Suprapubic skin (tissue), 4 donors: ENCODE measurements around the gene FOXF1. TPM values are rescaled to one million over a fixed set of nuclear protein-coding genes. Genes with fewer than 3 reads are reported as not detected.

Experiments
- DNase-seq, 2 donors: peaks; one replicate each; pipeline ENCODE4 v3.0.0-alpha.2; 2019; ENCODE audit warnings: low spot score in 2 of 2
- H3K27ac ChIP-seq: fragments of 200-600 bp; sonication (generic); one replicate; pipeline ENCODE4 v1.5.1; 2019
- H3K27me3 ChIP-seq: fragments of 200-600 bp; sonication (generic); one replicate; pipeline ENCODE4 v1.5.1; 2019
- H3K36me3 ChIP-seq: fragments of 200-600 bp; sonication (generic); one replicate; pipeline ENCODE4 v1.5.1; 2019
- H3K4me1 ChIP-seq: fragments of 200-600 bp; sonication (generic); one replicate; pipeline ENCODE4 v1.5.1; 2019
- H3K4me3 ChIP-seq: fragments of 200-600 bp; sonication (generic); one replicate; pipeline ENCODE4 v1.5.1; 2019; ENCODE audit warnings: mild to moderate bottlenecking
- H3K9me3 ChIP-seq: fragments of 200-600 bp; sonication (generic); one replicate; pipeline ENCODE4 v1.5.1; 2019
- CTCF ChIP-seq, 2 donors: fragments of 200-600 bp in 1 of 2; fragments of 450-650 bp in 1 of 2; sonication (generic) in 1 of 2; IDR thresholded peaks; one replicate each; pipeline ENCODE4 v1.5.1; 2016 to 2019; ENCODE audit warnings: antibody characterized with exemption in 2 of 2, mild to moderate bottlenecking in 1 of 2, moderate library complexity in 1 of 2
- EP300 ChIP-seq: sonication (generic); formaldehyde crosslinking; IDR thresholded peaks from one replicate; pipeline ENCODE4 v1.6.1; 2017; ENCODE audit warnings: antibody characterized with exemption
- POLR2A ChIP-seq, 2 donors: fragments of 450-650 bp; IDR thresholded peaks; one replicate each; pipeline ENCODE4 v1.6.1; 2017; ENCODE audit warnings: antibody characterized with exemption in 2 of 2, mild to moderate bottlenecking in 2 of 2, moderate library complexity in 2 of 2
- POLR2AphosphoS5 ChIP-seq, 3 donors: sonication (generic); formaldehyde crosslinking; IDR thresholded peaks; one replicate each; pipeline ENCODE4 v1.6.1; 2017; ENCODE audit warnings: antibody characterized with exemption in 3 of 3
- WGBS: methylation state at CpG from one replicate; pipeline ENCODE4 v1.1.5; 2018; 5-methylcytosine and 5-hydroxymethylcytosine counted together
- total RNA-seq, 4 donors: library from RNA; depleted of rRNA; stranded (reverse); fragments of >200 nt; gene quantifications; one replicate each; pipeline ENCODE4 v1.1.0, GENCODE V29; 2016

The FOXF1 gene
- total RNA-seq, 4 donors from 2014 or later, result 0.11 to 0.59 (median 0.21) TPM; not detected in 1

GRCh38 chr16:86515777-86516622, 5.7 kb downstream of the FOXF1 start:
- Histone ChIP-seq H3K27ac (no peak overlapping the region), H3K27me3 (peaks cover 97% of the 10 kb centered on the region), H3K9me3 (no peaks in the 10 kb centered on the region), H3K36me3 (no peaks in the 10 kb centered on the region), H3K4me3 (no peak overlapping the region), H3K4me1 (peaks cover 27% of the 10 kb centered on the region)
- DNase-seq, result no peak
- 24% methylated on average over 31 of the region's 64 CpGs for WGBS
- no peak for TF ChIP-seq POLR2A (IDR thresholded peaks at IDR 0.05)
- TF ChIP-seq CTCF (IDR thresholded peaks at IDR 0.05), result no peak
- no peak for TF ChIP-seq POLR2AphosphoS5 (IDR thresholded peaks at IDR 0.05)
- TF ChIP-seq EP300, result no peak

DNA sequence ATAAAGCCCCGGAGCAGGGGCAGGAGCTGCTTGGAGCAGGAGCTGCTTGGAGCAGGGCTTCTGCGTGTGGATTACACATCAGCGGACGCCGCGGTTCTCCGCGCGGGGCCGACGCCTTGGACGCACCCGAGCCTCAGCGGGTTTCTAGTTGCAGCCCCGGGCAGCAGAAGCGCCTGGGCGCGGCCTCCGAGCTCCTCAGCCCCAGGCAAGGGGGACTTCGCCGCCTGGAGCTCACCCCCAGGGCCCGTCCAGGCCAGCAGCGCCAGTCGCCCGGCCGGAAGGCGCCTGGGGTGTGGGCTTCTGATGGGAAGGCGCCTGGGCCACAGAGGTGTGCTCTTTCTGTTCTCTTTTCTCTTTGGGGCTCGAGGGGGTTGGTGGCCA, 6.3 kb downstream of the FOXF1 start:
- H3K9me3 ChIP-seq, result no peaks in the 10 kb centered on the region
- DNase-seq, result no peak
- H3K36me3 ChIP-seq, result no peaks in the 10 kb centered on the region
- H3K4me1 ChIP-seq, result peaks cover 21% of the 10 kb centered on the region
- TF ChIP-seq EP300 (no peak), CTCF (IDR thresholded peaks at IDR 0.05) (no peak), POLR2AphosphoS5 (IDR thresholded peaks at IDR 0.05) (no peak), POLR2A (IDR thresholded peaks at IDR 0.05) (no peak)
- WGBS, result 22% methylated on average over 3 of the region's 29 CpGs
- H3K27ac ChIP-seq, result no peak overlapping the region
- H3K27me3 ChIP-seq, result peaks cover 97% of the 10 kb centered on the region
- no peak overlapping the region for H3K4me3 ChIP-seq

DNA sequence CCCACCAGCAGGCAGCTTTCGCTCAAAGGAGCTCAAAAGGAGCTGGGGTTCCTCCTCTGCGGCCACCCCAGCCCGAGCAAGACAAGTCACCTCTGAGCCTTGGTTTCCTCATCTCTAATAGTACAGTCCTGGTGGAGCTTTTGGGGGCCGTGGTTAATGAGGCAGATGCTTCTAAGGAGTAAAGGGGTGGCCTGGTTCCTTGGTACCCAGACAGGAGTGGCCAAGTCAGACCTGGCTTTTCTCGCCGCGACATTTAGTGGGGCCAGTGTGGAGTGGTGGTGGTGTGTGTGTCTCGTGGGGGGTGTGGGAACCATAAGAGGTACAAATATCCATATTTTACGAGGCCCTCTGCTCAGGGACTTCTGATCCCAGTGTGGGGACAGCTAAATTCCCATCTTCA, 6.7 kb downstream of the FOXF1 start:
- 46% methylated on average over 6 of the region's 9 CpGs for WGBS
- H3K4me3 ChIP-seq, result no peak overlapping the region
- no peak for TF ChIP-seq POLR2AphosphoS5 (IDR thresholded peaks at IDR 0.05)
- no peak for TF ChIP-seq POLR2A (IDR thresholded peaks at IDR 0.05)
- no peak for TF ChIP-seq CTCF (IDR thresholded peaks at IDR 0.05)
- TF ChIP-seq EP300, result no peak
- no peak overlapping the region for H3K27ac ChIP-seq
- no peaks in the 10 kb centered on the region for H3K9me3 ChIP-seq
- DNase-seq, result no peak
- peaks cover 20% of the 10 kb centered on the region for H3K4me1 ChIP-seq
- H3K27me3 ChIP-seq, result peaks cover 96% of the 10 kb centered on the region
- H3K36me3 ChIP-seq, result no peaks in the 10 kb centered on the region

- Histone ChIP-seq H3K36me3 (no peaks in the 10 kb centered on the region), H3K9me3 (no peaks in the 10 kb centered on the region), H3K27me3 (peaks cover 95% of the 10 kb centered on the region), H3K4me1 (peaks cover 20% of the 10 kb centered on the region), H3K27ac (no peak overlapping the region), H3K4me3 (no peak overlapping the region)
- no peak for DNase-seq
- no peak for TF ChIP-seq POLR2AphosphoS5 (IDR thresholded peaks at IDR 0.05)
- no peak for TF ChIP-seq EP300
- no peak for TF ChIP-seq POLR2A (IDR thresholded peaks at IDR 0.05)
- peak; percentile 18 to 57 for TF ChIP-seq CTCF (IDR thresholded peaks at IDR 0.05)
- whole genome bisulfite sequencing, result 32% methylated on average over 13 of the region's 17 CpGs
Measured at GRCh38 chr16:86517652-86518258, 7.4 kb downstream of the FOXF1 start.

DNA sequence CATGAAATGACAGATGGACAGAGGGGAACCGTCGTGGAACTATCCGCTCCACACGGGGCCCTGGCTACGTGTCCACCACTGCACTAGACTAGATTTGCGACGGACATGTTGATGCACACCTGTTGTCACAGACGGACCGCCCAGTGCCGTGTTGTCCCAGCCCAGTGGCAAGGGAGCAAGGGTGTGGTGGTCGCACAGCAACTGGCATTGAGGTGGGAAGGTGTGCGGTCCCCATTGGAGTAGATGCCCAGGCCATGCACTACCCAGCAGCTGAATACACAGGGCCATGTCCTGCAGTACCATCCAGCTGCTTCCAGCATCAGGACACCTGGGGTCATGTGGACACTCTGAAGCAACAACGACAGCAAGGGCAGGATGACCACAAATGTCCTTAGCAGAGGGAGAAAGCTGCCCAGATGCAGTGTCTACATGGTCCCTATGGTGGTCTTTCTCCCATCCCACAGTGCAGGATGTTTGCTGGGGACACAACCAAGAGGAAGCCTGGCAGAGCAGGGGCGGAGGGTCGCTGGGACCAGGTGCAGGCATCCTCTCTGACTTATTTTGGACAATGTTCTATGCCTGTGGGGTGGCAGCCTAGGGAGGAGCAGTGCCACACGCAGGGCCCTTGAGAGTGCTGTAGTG, 8.8 kb downstream of the FOXF1 start:
- H3K36me3 ChIP-seq, result no peaks in the 10 kb centered on the region
- H3K27ac ChIP-seq, result no peak overlapping the region
- no peak for DNase-seq
- WGBS, result 85% methylated on average over 13 of the region's 16 CpGs
- TF ChIP-seq EP300 (no peak), POLR2AphosphoS5 (IDR thresholded peaks at IDR 0.05) (no peak), POLR2A (IDR thresholded peaks at IDR 0.05) (no peak), CTCF (IDR thresholded peaks at IDR 0.05) (no peak)
- H3K4me3 ChIP-seq, result no peak overlapping the region
- H3K9me3 ChIP-seq, result no peaks in the 10 kb centered on the region
- H3K27me3 ChIP-seq, result peaks cover 89% of the 10 kb centered on the region
- H3K4me1 ChIP-seq, result peaks cover 20% of the 10 kb centered on the region
